Adrenal gland (tissue), 5 donors: Measurements from ENCODE around the gene TTLL10.

Experiments
- POLR2A ChIP-seq, 2 donors: fragments of 450-650 bp; IDR thresholded peaks; one replicate each; pipeline ENCODE4 v1.6.1; 2017; ENCODE audit warnings: antibody characterized with exemption in 2 of 2, mild to moderate bottlenecking in 2 of 2, moderate library complexity in 1 of 2
- TF ChIP-seq, protein P1 (sequence below), 6 experiments: fragments of 450-650 bp in 4 of 6; fragments of 200-600 bp in 2 of 6; sonication (generic) in 1 of 6; IDR thresholded peaks; 1 replicate in 5 of 6; 2 replicates in 1 of 6; pipeline versions ENCODE4 v1.5.1 to v1.8.0; 2016 to 2021; ENCODE audit warnings: antibody characterized with exemption in 6 of 6, mild to moderate bottlenecking in 2 of 6, moderate library complexity in 1 of 6
- donor health status: DM: no; HTN: no; CAD: no.

DNA sequence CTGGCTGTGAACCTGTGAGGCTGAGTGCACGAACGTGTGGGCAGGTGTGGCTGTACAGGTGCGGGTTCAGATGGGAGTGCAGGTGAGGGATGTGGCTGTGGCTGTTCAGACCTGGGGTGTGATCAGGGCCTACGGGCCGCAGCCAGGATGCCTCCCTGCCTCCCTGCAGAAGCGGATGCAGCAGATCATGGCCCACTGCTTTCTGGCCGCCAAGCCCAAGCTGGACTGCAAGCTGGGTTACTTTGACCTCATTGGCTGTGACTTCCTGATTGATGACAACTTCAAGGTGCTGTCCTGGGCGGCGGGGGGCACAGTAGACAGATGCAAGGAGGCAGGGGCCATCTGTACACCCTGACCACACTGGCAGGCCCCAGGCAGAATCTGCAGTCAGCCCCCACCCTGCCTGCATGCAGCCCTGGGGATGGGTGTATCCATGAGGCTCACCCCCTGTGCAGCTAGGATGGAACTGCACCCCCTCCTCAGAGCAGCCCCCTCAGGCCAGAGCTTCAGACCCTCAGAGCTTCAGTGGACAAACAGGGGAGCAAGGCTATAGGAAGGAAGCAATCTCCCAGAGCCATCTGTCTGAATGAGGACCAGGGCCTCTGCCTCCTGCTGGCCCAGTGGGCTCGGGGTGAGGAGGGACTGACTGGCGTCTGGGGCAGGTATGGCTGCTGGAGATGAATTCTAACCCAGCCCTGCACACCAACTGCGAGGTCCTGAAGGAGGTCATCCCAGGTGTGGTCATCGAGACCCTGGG, 22.9 kb downstream of the TTLL10 start:
- TF ChIP-seq, protein P1, sequence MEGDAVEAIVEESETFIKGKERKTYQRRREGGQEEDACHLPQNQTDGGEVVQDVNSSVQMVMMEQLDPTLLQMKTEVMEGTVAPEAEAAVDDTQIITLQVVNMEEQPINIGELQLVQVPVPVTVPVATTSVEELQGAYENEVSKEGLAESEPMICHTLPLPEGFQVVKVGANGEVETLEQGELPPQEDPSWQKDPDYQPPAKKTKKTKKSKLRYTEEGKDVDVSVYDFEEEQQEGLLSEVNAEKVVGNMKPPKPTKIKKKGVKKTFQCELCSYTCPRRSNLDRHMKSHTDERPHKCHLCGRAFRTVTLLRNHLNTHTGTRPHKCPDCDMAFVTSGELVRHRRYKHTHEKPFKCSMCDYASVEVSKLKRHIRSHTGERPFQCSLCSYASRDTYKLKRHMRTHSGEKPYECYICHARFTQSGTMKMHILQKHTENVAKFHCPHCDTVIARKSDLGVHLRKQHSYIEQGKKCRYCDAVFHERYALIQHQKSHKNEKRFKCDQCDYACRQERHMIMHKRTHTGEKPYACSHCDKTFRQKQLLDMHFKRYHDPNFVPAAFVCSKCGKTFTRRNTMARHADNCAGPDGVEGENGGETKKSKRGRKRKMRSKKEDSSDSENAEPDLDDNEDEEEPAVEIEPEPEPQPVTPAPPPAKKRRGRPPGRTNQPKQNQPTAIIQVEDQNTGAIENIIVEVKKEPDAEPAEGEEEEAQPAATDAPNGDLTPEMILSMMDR (IDR thresholded peaks at IDR 0.05): no peak
- TF ChIP-seq POLR2A (IDR thresholded peaks at IDR 0.05): no peak
